Hepatocyte (in vitro differentiated cells): Measurements from ENCODE around the gene ZNF248. TPM values are rescaled to one million over a fixed set of nuclear protein-coding genes. Genes with fewer than 3 reads are reported as not detected.

Experiments
- DNase-seq: peaks from one replicate; pipeline ENCODE4 v3.0.0-alpha.2; 2016; ENCODE audit warnings: low spot score
- H2AFZ ChIP-seq: fragments of 200-600 bp; sonication (generic); 2 replicates; pipeline ENCODE4 v1.6.0; 2016; ENCODE audit warnings: antibody characterized with exemption, mild to moderate bottlenecking
- H3K27ac ChIP-seq: fragments of 200-600 bp; sonication (generic); 2 replicates; pipeline ENCODE4 v1.5.1; 2016; ENCODE audit warnings: mild to moderate bottlenecking
- H3K27me3 ChIP-seq: fragments of 200-600 bp; sonication (generic); 2 replicates; pipeline ENCODE4 v1.6.1; 2016
- H3K36me3 ChIP-seq: fragments of 200-600 bp; sonication (generic); replicated peaks from 2 replicates; pipeline ENCODE4 v1.5.1; 2016; ENCODE audit warnings: low read depth; ENCODE audit not compliant: insufficient read depth
- H3K4me1 ChIP-seq: fragments of 200-600 bp; sonication (generic); 2 replicates; pipeline ENCODE4 v1.5.1; 2016; ENCODE audit warnings: mild to moderate bottlenecking, moderate library complexity; ENCODE audit not compliant: insufficient read depth
- H3K4me2 ChIP-seq: fragments of 200-600 bp; sonication (generic); 2 replicates; pipeline ENCODE4 v1.6.0; 2016
- H3K4me3 ChIP-seq: fragments of 200-600 bp; sonication (generic); 2 replicates; pipeline ENCODE4 v1.5.1; 2016; ENCODE audit warnings: mild to moderate bottlenecking
- H3K79me2 ChIP-seq: fragments of 200-600 bp; sonication (generic); 2 replicates; pipeline ENCODE4 v1.6.0; 2017; ENCODE audit warnings: mild to moderate bottlenecking
- H3K9me2 ChIP-seq: fragments of 200-600 bp; sonication (generic); replicated peaks from 2 replicates; pipeline ENCODE4 v1.6.0; 2017; ENCODE audit warnings: mild to moderate bottlenecking; ENCODE audit not compliant: insufficient read depth
- H3K9me3 ChIP-seq: fragments of 200-600 bp; sonication (generic); 2 replicates; pipeline ENCODE4 v1.5.1; 2016; ENCODE audit warnings: low read depth, mild to moderate bottlenecking
- H4K20me1 ChIP-seq: fragments of 200-600 bp; sonication (generic); 2 replicates; pipeline ENCODE4 v1.6.0; 2016; ENCODE audit warnings: mild to moderate bottlenecking; ENCODE audit not compliant: insufficient read depth, poor library complexity, severe bottlenecking
- EZH2 ChIP-seq: fragments of 200-600 bp; sonication (generic); IDR thresholded peaks from 2 replicates; pipeline ENCODE4 v1.6.1; 2016; ENCODE audit warnings: antibody characterized with exemption, mild to moderate bottlenecking, borderline replicate concordance
- EZH2phosphoT487 ChIP-seq: fragments of 200-600 bp; sonication (generic); IDR thresholded peaks from one replicate; pipeline ENCODE4 v1.6.1; 2018; ENCODE audit warnings: antibody characterized with exemption, mild to moderate bottlenecking, low read depth, moderate library complexity; ENCODE audit not compliant: unreplicated experiment, severe bottlenecking
- WGBS: methylation state at CpG from one replicate; pipeline ENCODE4 v1.1.6; 2016; ENCODE audit warnings: low lambda C conversion rate; ENCODE audit errors: missing lambda C conversion rate; 5-methylcytosine and 5-hydroxymethylcytosine counted together
- polyA plus RNA-seq: library from polyadenylated mRNA; unstranded; fragments of >200 nt; fragmentation: Nextera tagmentation; extraction: Ambion mirVana; gene quantifications from 2 replicates; pipeline ENCODE4 v1.2.1, GENCODE V29; 2016
- total RNA-seq: library from RNA; depleted of rRNA; stranded (reverse); fragments of >200 nt; gene quantifications from 2 replicates; pipeline ENCODE4 v1.2.3, GENCODE V29; 2014
- TF ChIP-seq, protein P1 (sequence below): fragments of 200-600 bp; sonication (generic); IDR thresholded peaks from 2 replicates; pipeline ENCODE4 v1.5.1; 2016; ENCODE audit warnings: antibody characterized with exemption, mild to moderate bottlenecking; ENCODE audit not compliant: poor library complexity

Gene ZNF248
- total and polyA plus RNA-seq, 2 experiments from 2014 or later: not detected

DNA sequence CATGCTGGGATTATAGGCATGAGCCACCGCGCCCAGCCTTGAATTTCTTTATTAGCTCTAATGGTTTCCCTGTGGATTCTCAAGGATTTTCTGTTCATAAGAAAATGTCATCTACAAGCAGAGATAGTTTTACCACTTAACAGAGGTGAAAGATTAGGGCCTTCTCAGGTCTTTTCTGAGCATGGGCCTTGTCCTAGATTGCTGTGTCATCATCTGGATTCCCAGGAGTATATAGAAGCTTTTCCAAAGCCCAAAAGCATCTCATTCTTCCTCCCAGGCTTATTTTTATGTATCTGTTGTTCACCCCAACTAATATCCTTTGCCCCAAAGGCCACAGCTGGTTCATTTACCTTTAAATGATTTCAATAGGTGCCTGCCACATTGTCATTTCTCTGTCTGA is 13.7 kb upstream of the ZNF248 start:
- no peak overlapping the region for H3K4me2 ChIP-seq
- H3K79me2 ChIP-seq: no peaks in the 10 kb centered on the region
- H3K36me3 ChIP-seq: no peaks in the 10 kb centered on the region
- 90% methylated on average over 2 of the region's 2 CpGs for WGBS
- H3K27me3 ChIP-seq: no peaks in the 10 kb centered on the region
- H3K27ac ChIP-seq: no peak overlapping the region
- no peak overlapping the region for H3K4me3 ChIP-seq
- DNase-seq: no peak
- TF ChIP-seq EZH2: no peak
- no peak for TF ChIP-seq EZH2phosphoT487
- H3K4me1 ChIP-seq: no peaks in the 10 kb centered on the region
- H4K20me1 ChIP-seq: no peaks in the 10 kb centered on the region
- H3K9me2 ChIP-seq: no peaks in the 10 kb centered on the region
- no peaks in the 10 kb centered on the region for H3K9me3 ChIP-seq
- H2AFZ ChIP-seq: no peak overlapping the region

DNA sequence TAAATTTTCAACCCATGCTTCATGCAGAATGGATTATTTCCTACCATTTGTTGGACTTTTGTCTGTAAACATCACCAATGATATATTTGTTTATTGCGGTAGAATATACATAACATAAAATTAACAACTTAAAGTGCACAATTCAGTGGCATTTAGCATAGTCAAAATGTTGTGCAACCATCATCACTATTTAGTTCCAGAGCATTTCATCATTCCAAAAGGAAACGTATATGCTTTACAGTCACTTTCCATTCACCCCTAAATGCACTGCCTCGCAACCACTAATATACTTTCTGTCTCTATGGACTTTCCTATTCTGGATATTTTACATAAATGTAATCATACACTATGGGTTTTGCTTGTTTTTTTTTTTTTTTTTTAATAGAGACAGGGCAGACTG is 11.4 kb upstream of the ZNF248 start:
- H3K79me2 ChIP-seq: no peaks in the 10 kb centered on the region
- H3K27me3 ChIP-seq: no peaks in the 10 kb centered on the region
- no peaks in the 10 kb centered on the region for H3K36me3 ChIP-seq
- H3K9me3 ChIP-seq: no peaks in the 10 kb centered on the region
- 82% methylated on average over 3 of the region's 3 CpGs for WGBS
- no peaks in the 10 kb centered on the region for H3K9me2 ChIP-seq
- no peak overlapping the region for H3K27ac ChIP-seq
- TF ChIP-seq EZH2 (no peak), EZH2phosphoT487 (no peak)
- TF ChIP-seq, protein P1, sequence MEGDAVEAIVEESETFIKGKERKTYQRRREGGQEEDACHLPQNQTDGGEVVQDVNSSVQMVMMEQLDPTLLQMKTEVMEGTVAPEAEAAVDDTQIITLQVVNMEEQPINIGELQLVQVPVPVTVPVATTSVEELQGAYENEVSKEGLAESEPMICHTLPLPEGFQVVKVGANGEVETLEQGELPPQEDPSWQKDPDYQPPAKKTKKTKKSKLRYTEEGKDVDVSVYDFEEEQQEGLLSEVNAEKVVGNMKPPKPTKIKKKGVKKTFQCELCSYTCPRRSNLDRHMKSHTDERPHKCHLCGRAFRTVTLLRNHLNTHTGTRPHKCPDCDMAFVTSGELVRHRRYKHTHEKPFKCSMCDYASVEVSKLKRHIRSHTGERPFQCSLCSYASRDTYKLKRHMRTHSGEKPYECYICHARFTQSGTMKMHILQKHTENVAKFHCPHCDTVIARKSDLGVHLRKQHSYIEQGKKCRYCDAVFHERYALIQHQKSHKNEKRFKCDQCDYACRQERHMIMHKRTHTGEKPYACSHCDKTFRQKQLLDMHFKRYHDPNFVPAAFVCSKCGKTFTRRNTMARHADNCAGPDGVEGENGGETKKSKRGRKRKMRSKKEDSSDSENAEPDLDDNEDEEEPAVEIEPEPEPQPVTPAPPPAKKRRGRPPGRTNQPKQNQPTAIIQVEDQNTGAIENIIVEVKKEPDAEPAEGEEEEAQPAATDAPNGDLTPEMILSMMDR: no peak
- H3K4me2 ChIP-seq: no peak overlapping the region
- DNase-seq: no peak
- H3K4me3 ChIP-seq: no peak overlapping the region
- H2AFZ ChIP-seq: no peak overlapping the region
- H3K4me1 ChIP-seq: no peaks in the 10 kb centered on the region
- no peaks in the 10 kb centered on the region for H4K20me1 ChIP-seq

DNA sequence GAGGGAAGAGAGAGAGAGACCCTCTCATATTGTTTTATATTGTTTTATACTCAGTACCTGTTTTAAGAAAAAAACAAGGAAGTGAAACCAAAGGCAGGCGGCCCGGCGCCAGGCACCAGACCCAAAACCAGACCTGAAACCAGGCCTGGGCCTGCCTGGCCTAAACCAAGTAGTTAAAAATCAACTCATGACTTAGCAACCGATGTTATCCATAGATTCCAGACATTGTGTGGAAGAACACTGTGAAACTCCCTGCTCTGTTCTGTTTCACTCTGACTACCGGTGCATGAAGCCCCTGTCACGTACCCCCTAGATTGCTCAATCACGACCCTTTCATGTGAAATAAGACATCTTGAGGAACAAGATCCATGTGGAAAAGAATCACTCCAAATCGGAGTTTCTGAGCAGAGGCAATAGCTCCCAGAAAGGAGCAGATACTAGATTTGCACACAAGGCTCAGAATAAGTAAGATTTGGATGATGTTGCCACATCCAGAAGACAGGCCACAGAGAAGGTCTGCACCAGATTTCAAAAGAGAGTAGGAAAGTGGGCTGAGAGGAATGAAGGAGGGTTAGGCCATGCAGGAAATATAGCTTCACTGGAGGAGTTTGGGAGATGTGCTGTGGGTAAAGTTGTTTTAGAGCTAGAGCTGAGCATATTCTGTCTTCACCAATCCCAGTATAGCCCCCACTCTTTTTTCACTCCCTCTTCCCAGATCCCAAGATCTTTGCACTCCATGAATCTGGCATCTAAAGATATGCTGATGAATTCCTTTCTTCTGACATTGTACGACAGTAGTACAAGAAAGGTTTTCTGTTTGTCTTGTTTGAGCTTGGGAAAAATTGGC is 8.8 kb upstream of the ZNF248 start:
- Histone ChIP-seq H3K4me1 (no peaks in the 10 kb centered on the region), H3K27ac (no peak overlapping the region), H3K9me3 (no peaks in the 10 kb centered on the region), H3K4me3 (no peak overlapping the region), H3K36me3 (no peaks in the 10 kb centered on the region), H3K4me2 (no peak overlapping the region), H3K9me2 (no peaks in the 10 kb centered on the region), H4K20me1 (no peaks in the 10 kb centered on the region), H3K79me2 (no peaks in the 10 kb centered on the region), H3K27me3 (no peaks in the 10 kb centered on the region), H2AFZ (no peak overlapping the region)
- TF ChIP-seq EZH2 (no peak), EZH2phosphoT487 (no peak)
- TF ChIP-seq, protein P1: no peak
- WGBS: 60% methylated on average over 9 of the region's 9 CpGs
- DNase-seq: no peak

DNA sequence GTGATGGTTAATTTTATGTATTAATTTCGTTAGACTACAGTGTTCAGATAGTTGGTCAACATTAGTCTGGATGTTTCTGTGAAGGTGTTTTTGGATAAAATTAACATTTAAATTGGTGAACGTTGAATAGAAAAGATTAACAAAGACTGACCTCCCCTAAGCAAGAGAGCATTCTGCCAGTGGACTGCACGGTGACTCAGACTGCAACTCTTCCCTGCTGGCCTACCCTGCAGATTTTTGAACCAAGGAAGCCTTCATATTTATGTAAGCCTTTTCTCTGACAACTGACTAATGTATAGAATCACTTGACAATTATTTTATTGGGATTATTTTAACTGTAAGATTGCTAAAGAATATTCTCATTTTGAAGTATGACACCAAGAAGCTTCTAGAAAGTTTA is 7.9 kb upstream of the ZNF248 start:
- TF ChIP-seq, protein P1: no peak
- no peak for TF ChIP-seq EZH2phosphoT487
- TF ChIP-seq EZH2: no peak
- Histone ChIP-seq H3K4me1 (no peaks in the 10 kb centered on the region), H4K20me1 (no peaks in the 10 kb centered on the region), H3K36me3 (no peaks in the 10 kb centered on the region), H3K27ac (no peak overlapping the region), H3K79me2 (no peaks in the 10 kb centered on the region), H3K9me2 (no peaks in the 10 kb centered on the region), H3K9me3 (no peaks in the 10 kb centered on the region), H2AFZ (no peak overlapping the region), H3K4me2 (no peak overlapping the region), H3K27me3 (no peaks in the 10 kb centered on the region), H3K4me3 (no peak overlapping the region)
- 37% methylated on average over 3 of the region's 3 CpGs for WGBS
- no peak for DNase-seq
